Osteoblast (primary cell): Measurements from ENCODE around the gene GOLPH3L. TPM values are rescaled to one million over a fixed set of nuclear protein-coding genes. Genes with fewer than 3 reads are reported as not detected.
"Not testable (repeated sequence)": the region's sequence is repeated elsewhere in the genome, so short reads cannot be mapped to it uniquely, and the experiment has no call there.

Experiments used
- DNase-seq: peaks from one replicate; pipeline ENCODE4 v3.0.0; 2011; ENCODE audit warnings: low spot score, mixed read lengths; ENCODE audit not compliant: insufficient read length; ENCODE audit errors: missing footprints
- H2AFZ ChIP-seq: 2 replicates; pipeline ENCODE4 v1.6.0; 2011; ENCODE audit warnings: mild to moderate bottlenecking, low read length
- H3K27ac ChIP-seq: 2 replicates; pipeline ENCODE4 v1.5.1; 2011; ENCODE audit warnings: mild to moderate bottlenecking, low read depth, low read length, moderate library complexity
- H3K27me3 ChIP-seq: 2 replicates; pipeline ENCODE4 v1.6.0; 2012; ENCODE audit warnings: mild to moderate bottlenecking, control low read depth, inconsistent platforms, low read length, moderate library complexity; ENCODE audit not compliant: insufficient read depth
- H3K36me3 ChIP-seq: 2 replicates; pipeline ENCODE4 v1.5.1; 2011; ENCODE audit warnings: mild to moderate bottlenecking, low read length, control low read depth, moderate library complexity; ENCODE audit not compliant: insufficient read depth
- H3K4me1 ChIP-seq: 2 replicates; pipeline ENCODE4 v1.5.1; 2011; ENCODE audit warnings: mild to moderate bottlenecking, low read length, control low read depth, moderate library complexity; ENCODE audit not compliant: insufficient read depth
- H3K4me2 ChIP-seq: 2 replicates; pipeline ENCODE4 v1.6.0; 2011; ENCODE audit warnings: mild to moderate bottlenecking, low read length; ENCODE audit not compliant: insufficient read depth
- H3K4me3 ChIP-seq: fragments of 200-600 bp; sonication (generic); 3 replicates; pipeline ENCODE4 v1.5.1; 2012; ENCODE audit warnings: mild to moderate bottlenecking, low read length, inconsistent platforms; ENCODE audit not compliant: insufficient read depth
- H3K79me2 ChIP-seq: 2 replicates; pipeline ENCODE4 v1.6.0; 2012; ENCODE audit warnings: mild to moderate bottlenecking, low read length, control low read depth, inconsistent platforms; ENCODE audit not compliant: insufficient read depth
- H3K9me3 ChIP-seq: 2 replicates; pipeline ENCODE4 v1.5.1; 2011; ENCODE audit warnings: low read depth, low read length, control low read depth
- H4K20me1 ChIP-seq: 2 replicates; pipeline ENCODE4 v1.6.0; 2012; ENCODE audit warnings: mild to moderate bottlenecking, low read length, control low read depth; ENCODE audit not compliant: insufficient read depth
- CTCF ChIP-seq: IDR thresholded peaks from 2 replicates; pipeline ENCODE4 v1.5.1; 2011; ENCODE audit warnings: mild to moderate bottlenecking, low read depth, low read length, moderate library complexity; ENCODE audit errors: extremely low read depth
- total RNA-seq: library from RNA; depleted of rRNA; stranded (reverse); fragments of >200 nt; gene quantifications from 2 replicates; pipeline ENCODE4 v1.2.3, GENCODE V29; 2012

The GOLPH3L gene
- total RNA-seq, 1 donor, result 17.0 TPM

DNA sequence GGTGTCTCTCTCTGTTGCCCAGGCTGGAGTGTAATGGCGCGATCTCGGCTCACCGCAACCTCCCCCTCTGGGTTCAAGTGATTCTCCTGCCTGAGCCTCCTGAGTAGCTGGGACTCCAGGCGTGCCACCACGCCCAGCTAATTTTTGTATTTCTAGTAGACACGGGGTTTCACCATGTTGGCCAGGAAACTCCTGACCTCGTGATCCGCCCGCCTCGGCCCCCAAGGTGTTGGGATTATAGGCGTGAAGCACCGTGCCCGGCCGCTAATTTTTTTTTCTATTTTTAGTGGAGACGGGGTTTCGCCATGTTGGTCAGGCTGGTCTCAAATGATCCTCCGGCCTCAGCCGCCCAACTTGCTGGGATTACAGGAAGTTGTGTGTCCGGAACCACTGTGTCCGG lies 23.1 kb upstream of the GOLPH3L start:
- Histone ChIP-seq H3K79me2 (no peaks in the 10 kb centered on the region), H3K4me3 (no peak overlapping the region), H3K4me2 (no peak overlapping the region), H2AFZ (no peak overlapping the region), H3K27ac (no peak overlapping the region), H3K27me3 (no peaks in the 10 kb centered on the region), H3K36me3 (no peaks in the 10 kb centered on the region), H4K20me1 (no peaks in the 10 kb centered on the region), H3K9me3 (no peaks in the 10 kb centered on the region), H3K4me1 (no peaks in the 10 kb centered on the region)
- no peak for TF ChIP-seq CTCF
- no peak for DNase-seq

DNA sequence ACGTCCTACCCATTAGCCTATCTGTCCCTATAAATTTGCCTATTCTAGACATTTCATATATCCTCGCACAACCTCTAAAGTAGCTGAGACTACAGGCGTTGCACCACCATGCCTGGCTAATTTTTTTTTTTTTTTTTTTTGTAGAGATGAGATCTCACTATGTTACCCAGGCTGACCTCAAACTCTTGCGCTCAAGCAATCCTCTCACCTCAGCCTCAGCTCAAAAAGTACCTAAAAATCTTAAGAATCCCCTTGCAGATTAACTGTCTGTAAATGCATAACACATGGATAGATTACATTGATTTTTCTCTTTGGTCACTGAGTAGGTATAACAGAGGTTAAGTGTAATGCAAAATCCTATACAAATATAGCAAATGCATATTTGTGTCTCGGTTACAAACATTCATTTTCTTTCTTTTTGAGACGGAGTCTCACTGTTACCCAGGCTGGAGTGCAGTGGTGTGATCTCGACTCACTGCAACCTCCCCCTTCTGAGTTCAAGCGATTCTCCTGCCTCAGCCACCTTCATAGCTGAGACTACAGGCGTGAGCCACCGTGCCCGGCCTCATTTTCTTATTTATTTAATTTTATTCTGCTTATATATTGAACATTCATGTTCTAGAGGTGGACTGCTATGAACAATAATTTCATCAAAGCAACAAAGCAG lies 21.4 kb upstream of the GOLPH3L start:
- Histone ChIP-seq H4K20me1 (no peaks in the 10 kb centered on the region), H3K79me2 (no peaks in the 10 kb centered on the region), H3K4me3 (no peak overlapping the region), H3K27me3 (no peaks in the 10 kb centered on the region), H3K36me3 (no peaks in the 10 kb centered on the region), H3K27ac (no peak overlapping the region), H3K4me1 (no peaks in the 10 kb centered on the region), H3K9me3 (no peaks in the 10 kb centered on the region), H2AFZ (no peak overlapping the region), H3K4me2 (no peak overlapping the region)
- no peak for TF ChIP-seq CTCF
- DNase-seq, result no peak

DNA sequence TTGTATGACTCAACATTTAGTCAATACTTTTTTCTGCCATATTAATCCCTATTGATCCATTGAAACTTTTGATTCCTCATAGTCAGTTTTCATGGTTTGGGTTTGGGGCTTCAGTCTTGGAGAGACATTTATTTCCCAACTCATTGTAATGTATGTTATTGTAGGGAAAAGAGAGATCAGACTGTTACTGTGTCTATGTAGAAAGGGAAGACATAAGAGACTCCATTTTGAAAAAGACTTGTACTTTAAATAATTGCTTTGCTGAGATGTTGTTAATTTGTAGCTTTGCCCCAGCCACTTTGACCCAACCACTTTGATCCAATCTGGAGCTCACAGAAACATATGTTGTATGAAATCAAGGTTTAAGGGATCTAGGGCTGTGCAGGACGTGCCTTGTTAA lies 12.1 kb upstream of the GOLPH3L start:
- H2AFZ ChIP-seq, H3K4me2 ChIP-seq, H3K9me3 ChIP-seq, H3K4me3 ChIP-seq, DNase-seq, H4K20me1 ChIP-seq, H3K36me3 ChIP-seq, H3K4me1 ChIP-seq, H3K79me2 ChIP-seq, H3K27ac ChIP-seq, H3K27me3 ChIP-seq: not testable (repeated sequence)

DNA sequence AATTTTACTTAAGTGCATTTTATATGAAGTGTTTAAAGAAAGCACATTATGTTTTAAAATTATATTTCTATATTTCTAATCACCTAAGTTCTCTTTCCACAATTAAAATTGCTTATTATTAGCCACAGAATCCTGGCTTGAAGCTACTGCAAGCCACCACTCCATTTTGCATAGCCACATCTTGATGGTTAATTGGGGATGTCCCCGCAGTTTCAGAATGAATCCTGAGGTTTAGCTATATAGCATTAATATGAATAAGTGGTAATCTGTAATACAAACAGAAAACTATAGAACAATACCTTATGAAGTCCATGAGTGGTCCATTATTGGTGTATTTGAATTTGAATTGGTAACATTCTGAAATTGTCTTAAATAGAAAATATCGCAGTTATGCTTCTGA lies 11.6 kb upstream of the GOLPH3L start:
- H4K20me1 ChIP-seq, result no peaks in the 10 kb centered on the region
- H3K4me2 ChIP-seq, result no peak overlapping the region
- H3K36me3 ChIP-seq, result no peaks in the 10 kb centered on the region
- no peaks in the 10 kb centered on the region for H3K27me3 ChIP-seq
- H3K79me2 ChIP-seq, result no peaks in the 10 kb centered on the region
- H3K4me3 ChIP-seq, result no peak overlapping the region
- no peak for TF ChIP-seq CTCF
- H3K27ac ChIP-seq, result no peak overlapping the region
- H3K9me3 ChIP-seq, result no peaks in the 10 kb centered on the region
- no peak for DNase-seq
- no peaks in the 10 kb centered on the region for H3K4me1 ChIP-seq
- H2AFZ ChIP-seq, result no peak overlapping the region
